ENCODE measurements around the gene HBZ. TPM values are rescaled to one million over a fixed set of nuclear protein-coding genes. Genes with fewer than 3 reads are reported as not detected.

HBZ gene
- total and polyA plus RNA-seq, 9 of the 15 experiments (the other 6 are each of a cell fraction or from before 2014, with no cell fraction given): 58.0 to 610 (median 113) TPM

DNA sequence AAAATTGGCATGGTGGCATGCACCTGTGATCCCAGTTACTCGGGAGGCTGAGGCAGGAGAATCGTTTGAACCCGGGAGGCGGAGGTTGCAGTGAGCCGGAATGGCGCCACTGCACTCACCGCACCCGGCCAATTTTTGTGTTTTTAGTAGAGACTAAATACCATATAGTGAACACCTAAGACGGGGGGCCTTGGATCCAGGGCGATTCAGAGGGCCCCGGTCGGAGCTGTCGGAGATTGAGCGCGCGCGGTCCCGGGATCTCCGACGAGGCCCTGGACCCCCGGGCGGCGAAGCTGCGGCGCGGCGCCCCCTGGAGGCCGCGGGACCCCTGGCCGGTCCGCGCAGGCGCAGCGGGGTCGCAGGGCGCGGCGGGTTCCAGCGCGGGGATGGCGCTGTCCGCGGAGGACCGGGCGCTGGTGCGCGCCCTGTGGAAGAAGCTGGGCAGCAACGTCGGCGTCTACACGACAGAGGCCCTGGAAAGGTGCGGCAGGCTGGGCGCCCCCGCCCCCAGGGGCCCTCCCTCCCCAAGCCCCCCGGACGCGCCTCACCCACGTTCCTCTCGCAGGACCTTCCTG is 27.7 kb downstream of the HBZ start, which contains the start of gene HBQ1 (continued):
- TF ChIP-seq, protein P1, sequence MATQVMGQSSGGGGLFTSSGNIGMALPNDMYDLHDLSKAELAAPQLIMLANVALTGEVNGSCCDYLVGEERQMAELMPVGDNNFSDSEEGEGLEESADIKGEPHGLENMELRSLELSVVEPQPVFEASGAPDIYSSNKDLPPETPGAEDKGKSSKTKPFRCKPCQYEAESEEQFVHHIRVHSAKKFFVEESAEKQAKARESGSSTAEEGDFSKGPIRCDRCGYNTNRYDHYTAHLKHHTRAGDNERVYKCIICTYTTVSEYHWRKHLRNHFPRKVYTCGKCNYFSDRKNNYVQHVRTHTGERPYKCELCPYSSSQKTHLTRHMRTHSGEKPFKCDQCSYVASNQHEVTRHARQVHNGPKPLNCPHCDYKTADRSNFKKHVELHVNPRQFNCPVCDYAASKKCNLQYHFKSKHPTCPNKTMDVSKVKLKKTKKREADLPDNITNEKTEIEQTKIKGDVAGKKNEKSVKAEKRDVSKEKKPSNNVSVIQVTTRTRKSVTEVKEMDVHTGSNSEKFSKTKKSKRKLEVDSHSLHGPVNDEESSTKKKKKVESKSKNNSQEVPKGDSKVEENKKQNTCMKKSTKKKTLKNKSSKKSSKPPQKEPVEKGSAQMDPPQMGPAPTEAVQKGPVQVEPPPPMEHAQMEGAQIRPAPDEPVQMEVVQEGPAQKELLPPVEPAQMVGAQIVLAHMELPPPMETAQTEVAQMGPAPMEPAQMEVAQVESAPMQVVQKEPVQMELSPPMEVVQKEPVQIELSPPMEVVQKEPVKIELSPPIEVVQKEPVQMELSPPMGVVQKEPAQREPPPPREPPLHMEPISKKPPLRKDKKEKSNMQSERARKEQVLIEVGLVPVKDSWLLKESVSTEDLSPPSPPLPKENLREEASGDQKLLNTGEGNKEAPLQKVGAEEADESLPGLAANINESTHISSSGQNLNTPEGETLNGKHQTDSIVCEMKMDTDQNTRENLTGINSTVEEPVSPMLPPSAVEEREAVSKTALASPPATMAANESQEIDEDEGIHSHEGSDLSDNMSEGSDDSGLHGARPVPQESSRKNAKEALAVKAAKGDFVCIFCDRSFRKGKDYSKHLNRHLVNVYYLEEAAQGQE (IDR thresholded peaks at IDR 0.05; ENCODE audit: borderline replicate concordance): peak; percentile 82
- TF ChIP-seq, protein P1 (CRISPR knock-in tag; IDR thresholded peaks at IDR 0.05; ENCODE audit: low read depth): 0 out of 2 replicates have a peak, but pooled peaks have one; percentile 43
- TF ChIP-seq FUS (optimal IDR thresholded peaks at IDR 0.05; ENCODE audit: low read depth, low read length) (peak; percentile 18), SMARCA5 (IDR thresholded peaks at IDR 0.05) (peak; percentile 50; the same call in 1 of the 2 replicates), POLR2A (conservative IDR thresholded peaks at IDR 0.05) (peak; percentile 47; the same call in 1 of the 2 replicates), NR4A1 (CRISPR knock-in tag; IDR thresholded peaks at IDR 0.05) (no peak), NR4A1 (tag; IDR thresholded peaks at IDR 0.05) (0 out of 2 replicates have a peak, but pooled peaks have one; percentile 47), NEUROD1 (IDR thresholded peaks at IDR 0.05; ENCODE audit: borderline replicate concordance, low read depth, low read length, partially characterized antibody) (no peak), TAF15 (IDR thresholded peaks at IDR 0.05; ENCODE audit: low read depth, low read length) (no peak), RAD21 (CRISPR knock-in tag; conservative IDR thresholded peaks at IDR 0.05 in 1 of 2, IDR thresholded peaks at IDR 0.05 in 1 of 2) (peak; percentile 62 to 84), KDM1A (IDR thresholded peaks at IDR 0.05) (peak in 1 of 2 experiments; percentile 31; a peak in 1 of 4 replicates), XRCC3 (IDR thresholded peaks at IDR 0.05) (no peak), GATAD2B (IDR thresholded peaks at IDR 0.05; ENCODE audit: borderline replicate concordance) (peak; percentile 85), ERF (CRISPR knock-in tag; IDR thresholded peaks at IDR 0.05) (0 out of 2 replicates have a peak, but pooled peaks have one; percentile 20), MECOM (CRISPR knock-in tag; IDR thresholded peaks at IDR 0.05) (0 out of 2 replicates have a peak, but pooled peaks have one; percentile 4), L3MBTL2 (IDR thresholded peaks at IDR 0.05) (peak; percentile 82; the same call in 1 of the 2 replicates)
- TF ChIP-seq, protein P2, sequence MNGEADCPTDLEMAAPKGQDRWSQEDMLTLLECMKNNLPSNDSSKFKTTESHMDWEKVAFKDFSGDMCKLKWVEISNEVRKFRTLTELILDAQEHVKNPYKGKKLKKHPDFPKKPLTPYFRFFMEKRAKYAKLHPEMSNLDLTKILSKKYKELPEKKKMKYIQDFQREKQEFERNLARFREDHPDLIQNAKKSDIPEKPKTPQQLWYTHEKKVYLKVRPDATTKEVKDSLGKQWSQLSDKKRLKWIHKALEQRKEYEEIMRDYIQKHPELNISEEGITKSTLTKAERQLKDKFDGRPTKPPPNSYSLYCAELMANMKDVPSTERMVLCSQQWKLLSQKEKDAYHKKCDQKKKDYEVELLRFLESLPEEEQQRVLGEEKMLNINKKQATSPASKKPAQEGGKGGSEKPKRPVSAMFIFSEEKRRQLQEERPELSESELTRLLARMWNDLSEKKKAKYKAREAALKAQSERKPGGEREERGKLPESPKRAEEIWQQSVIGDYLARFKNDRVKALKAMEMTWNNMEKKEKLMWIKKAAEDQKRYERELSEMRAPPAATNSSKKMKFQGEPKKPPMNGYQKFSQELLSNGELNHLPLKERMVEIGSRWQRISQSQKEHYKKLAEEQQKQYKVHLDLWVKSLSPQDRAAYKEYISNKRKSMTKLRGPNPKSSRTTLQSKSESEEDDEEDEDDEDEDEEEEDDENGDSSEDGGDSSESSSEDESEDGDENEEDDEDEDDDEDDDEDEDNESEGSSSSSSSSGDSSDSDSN (IDR thresholded peaks at IDR 0.05; ENCODE audit: borderline replicate concordance in 1 of 2, low read depth in 2 of 2, low read length in 2 of 2): peak in 1 of 2 experiments; percentile 58; a peak in 2 of 4 replicates
- TF ChIP-seq, protein P3, sequence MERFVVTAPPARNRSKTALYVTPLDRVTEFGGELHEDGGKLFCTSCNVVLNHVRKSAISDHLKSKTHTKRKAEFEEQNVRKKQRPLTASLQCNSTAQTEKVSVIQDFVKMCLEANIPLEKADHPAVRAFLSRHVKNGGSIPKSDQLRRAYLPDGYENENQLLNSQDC (CRISPR knock-in tag; IDR thresholded peaks at IDR 0.05): no peak
